Activated CD4-positive, alpha-beta T cell treated with anti-CD3 and anti-CD28 coated beads, Interleukin-2, amount 50 U/mL, for 48 hours (primary cell): ENCODE data around the gene SCAP.

Experiments used
- DNase-seq, 2 experiments: peaks; one replicate each; pipeline ENCODE4 v3.0.0-alpha.2; 2020

Gene SCAP

DNA sequence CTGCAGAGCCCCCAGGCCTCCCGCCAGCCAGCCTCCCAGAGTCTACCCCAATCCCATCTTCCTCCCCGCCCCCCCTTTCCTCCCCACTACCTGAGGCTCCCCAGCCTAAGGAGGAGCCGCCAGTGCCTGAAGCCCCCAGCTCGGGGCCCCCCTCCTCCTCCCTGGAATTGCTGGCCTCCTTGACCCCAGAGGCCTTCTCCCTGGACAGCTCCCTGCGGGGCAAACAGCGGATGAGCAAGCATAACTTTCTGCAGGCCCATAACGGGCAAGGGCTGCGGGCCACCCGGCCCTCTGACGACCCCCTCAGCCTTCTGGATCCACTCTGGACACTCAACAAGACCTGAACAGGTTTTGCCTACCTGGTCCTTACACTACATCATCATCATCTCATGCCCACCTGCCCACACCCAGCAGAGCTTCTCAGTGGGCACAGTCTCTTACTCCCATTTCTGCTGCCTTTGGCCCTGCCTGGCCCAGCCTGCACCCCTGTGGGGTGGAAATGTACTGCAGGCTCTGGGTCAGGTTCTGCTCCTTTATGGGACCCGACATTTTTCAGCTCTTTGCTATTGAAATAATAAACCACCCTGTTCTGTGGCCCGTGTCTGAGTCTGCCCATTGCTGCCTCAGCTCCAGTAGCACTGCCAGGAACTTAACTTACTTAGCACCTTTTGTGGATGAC is 62.8 kb downstream of the SCAP start:
- no peak for DNase-seq

DNA sequence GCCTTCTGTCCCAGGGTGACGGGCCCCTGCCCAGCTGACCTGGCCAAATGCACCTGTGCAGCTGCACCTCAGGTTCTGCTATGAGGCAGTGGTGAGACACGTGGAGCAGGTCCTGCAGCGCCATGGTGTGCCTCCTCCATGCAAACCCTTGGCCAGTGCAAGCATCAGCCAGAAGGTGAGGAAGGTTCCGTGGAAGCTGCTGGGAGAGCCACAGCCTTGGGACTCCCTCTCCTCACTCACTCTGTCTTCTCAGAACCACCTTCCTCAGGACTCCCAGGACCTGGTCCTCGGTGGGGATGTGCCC is 63.3 kb downstream of the SCAP start:
- no peak for DNase-seq

DNA sequence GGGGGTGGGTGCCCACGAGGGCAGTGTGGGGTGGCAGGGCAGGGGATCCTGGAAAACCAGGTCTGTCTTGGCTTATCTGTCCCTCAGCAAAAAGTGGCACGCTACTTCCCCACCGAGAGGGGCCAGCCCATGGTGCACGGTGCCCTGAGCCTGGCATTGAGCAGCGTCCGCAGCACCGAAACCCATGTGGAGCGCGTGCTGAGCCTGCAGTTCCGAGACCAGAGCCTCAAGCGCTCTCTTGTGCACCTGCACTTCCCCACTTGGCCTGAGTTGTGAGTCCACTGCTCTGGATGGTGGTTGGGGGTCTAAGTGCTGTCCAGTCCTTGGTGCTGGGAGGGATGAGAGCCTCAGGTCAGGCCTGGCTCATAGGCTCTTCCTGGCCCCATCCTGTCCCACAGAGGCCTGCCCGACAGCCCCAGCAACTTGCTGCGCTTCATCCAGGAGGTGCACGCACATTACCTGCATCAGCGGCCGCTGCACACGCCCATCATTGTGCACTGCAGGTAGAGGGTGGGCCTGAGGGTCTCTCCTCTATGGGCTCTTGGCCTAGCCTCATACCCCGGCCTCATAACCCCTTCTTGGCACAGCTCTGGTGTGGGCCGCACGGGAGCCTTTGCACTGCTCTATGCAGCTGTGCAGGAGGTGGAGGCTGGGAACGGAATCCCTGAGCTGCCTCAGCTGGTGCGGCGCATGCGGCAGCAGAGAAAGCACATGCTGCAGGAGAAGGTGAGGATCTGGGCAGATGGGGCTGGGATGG is 63.9 kb downstream of the SCAP start:
- no peak for DNase-seq

DNA sequence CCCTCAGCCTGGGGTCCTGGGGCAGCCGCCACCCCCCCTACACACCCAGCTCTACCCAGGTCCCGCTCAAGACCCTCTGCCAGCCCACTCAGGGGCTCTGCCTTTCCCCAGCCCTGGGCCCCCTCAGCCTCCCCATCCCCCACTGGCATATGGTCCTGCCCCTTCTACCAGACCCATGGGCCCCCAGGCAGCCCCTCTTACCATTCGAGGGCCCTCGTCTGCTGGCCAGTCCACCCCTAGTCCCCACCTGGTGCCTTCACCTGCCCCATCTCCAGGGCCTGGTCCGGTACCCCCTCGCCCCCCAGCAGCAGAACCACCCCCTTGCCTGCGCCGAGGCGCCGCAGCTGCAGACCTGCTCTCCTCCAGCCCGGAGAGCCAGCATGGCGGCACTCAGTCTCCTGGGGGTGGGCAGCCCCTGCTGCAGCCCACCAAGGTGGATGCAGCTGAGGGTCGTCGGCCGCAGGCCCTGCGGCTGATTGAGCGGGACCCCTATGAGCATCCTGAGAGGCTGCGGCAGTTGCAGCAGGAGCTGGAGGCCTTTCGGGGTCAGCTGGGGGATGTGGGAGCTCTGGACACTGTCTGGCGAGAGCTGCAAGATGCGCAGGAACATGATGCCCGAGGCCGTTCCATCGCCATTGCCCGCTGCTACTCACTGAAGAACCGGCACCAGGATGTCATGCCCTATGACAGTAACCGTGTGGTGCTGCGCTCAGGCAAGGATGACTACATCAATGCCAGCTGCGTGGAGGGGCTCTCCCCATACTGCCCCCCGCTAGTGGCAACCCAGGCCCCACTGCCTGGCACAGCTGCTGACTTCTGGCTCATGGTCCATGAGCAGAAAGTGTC is 64.7 kb downstream of the SCAP start:
- no peak for DNase-seq

DNA sequence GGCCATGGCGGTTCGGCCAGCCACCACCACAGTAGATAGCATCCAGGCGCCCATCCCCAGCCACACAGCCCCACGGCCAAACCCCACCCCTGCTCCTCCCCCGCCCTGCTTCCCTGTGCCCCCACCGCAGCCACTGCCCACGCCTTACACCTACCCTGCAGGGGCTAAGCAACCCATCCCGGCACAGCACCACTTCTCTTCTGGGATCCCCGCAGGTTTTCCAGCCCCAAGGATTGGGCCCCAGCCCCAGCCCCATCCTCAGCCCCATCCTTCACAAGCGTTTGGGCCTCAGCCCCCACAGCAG is 65.4 kb downstream of the SCAP start:
- DNase-seq = no peak

DNA sequence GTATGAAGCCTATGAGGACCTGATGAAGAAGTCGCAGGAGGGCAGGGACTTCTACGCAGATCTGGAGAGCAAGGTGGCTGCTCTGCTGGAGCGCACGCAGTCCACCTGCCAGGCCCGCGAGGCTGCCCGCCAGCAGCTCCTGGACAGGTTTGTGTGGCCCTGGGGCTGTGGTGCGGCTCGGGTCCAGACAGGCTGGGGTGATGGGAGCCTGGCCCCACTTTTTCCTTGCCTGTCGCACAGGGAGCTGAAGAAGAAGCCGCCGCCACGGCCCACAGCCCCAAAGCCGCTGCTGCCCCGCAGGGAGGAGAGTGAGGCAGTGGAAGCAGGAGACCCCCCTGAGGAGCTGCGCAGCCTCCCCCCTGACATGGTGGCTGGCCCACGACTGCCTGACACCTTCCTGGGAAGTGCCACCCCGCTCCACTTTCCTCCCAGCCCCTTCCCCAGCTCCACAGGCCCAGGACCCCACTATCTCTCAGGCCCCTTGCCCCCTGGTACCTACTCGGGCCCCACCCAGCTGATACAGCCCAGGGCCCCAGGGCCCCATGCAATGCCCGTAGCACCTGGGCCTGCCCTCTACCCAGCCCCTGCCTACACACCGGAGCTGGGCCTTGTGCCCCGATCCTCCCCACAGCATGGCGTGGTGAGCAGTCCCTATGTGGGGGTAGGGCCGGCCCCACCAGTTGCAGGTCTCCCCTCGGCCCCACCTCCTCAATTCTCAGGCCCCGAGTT is 65.9 kb downstream of the SCAP start:
- no peak for DNase-seq

DNA sequence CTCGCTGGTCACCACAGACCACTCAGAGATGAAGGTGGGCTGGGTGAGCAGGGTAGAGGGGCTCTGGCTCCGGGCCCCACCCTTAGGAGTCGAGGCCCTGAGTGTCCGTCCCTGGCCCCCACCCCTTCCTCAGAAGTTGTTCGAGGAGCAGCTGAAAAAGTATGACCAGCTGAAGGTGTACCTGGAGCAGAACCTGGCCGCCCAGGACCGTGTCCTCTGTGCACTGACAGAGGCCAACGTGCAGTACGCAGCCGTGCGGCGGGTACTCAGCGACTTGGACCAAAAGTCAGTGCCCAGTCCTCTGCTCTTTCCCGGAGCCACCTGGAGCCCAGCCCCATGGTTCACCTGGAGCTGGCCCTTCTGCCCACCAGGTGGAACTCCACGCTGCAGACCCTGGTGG is 66.5 kb downstream of the SCAP start:
- no peak for DNase-seq

DNA sequence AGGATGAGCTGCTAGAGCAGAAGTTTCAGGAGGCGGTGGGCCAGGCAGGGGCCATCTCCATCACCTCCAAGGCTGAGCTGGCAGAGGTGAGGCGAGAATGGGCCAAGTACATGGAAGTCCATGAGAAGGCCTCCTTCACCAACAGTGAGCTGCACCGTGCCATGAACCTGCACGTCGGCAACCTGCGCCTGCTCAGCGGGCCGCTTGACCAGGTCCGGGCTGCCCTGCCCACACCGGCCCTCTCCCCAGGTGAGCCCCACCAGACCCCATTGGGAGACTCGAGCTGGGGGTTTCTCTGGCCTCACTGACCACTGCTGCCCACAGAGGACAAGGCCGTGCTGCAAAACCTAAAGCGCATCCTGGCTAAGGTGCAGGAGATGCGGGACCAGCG is 66.9 kb downstream of the SCAP start:
- DNase-seq = no peak

DNA sequence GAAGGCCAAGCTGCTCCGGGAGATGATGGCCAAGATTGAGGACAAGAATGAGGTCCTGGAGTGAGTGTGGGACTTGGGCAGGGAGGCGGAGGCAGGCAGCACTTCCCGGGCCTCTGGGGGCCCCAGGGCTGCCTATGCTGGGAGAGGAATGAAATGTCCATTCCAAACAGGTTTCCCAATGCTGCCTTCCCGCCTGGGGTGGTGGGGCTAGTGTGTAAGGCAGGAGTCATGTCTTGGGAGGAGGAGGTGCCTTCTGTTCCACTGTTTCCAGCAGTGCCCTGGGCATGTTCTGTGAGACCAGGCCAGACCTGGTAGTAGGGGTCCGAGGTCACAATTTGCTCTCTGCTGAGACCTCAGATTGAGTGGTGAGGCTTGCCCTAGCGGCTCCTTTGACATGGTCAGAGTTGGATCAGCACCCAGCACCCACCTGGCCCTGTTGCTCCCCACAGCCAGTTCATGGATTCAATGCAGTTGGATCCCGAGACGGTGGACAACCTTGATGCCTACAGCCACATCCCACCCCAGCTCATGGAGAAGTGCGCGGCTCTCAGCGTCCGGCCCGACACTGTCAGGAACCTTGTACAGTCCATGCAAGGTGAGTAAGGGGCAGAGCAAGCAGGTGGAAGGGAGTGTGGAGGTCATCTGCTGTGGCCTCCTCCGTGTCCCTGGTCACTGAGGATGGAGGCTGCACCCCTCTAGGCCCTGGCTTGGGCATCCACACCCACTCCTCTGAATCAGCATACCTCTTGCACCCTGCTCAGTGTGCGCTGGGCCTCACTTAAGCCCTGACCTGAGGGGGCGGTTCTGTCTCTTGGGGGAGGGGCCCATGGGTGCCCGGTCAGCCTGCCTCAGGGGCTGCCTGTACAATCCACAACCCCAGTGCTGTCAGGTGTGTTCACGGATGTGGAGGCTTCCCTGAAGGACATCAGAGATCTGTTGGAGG is 67.6 kb downstream of the SCAP start:
- DNase-seq = no peak

DNA sequence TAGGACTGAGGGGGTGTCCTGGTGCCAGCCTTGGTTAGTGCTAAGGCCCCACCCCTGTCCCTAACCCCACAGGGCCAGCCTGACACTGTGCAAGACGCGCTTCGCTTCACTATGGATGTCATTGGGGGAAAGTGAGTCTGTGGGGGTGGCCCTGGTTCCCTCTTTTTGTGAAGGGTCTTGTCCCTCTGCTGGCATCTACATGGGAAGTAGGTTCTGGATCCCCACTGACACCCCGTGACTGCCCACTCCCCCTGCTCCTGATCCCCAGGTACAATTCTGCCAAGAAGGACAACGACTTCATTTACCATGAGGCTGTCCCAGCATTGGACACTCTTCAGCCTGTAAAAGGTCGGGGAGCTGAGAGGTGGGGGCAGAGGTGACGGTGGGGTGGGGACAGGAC is 68.5 kb downstream of the SCAP start:
- no peak for DNase-seq

DNA sequence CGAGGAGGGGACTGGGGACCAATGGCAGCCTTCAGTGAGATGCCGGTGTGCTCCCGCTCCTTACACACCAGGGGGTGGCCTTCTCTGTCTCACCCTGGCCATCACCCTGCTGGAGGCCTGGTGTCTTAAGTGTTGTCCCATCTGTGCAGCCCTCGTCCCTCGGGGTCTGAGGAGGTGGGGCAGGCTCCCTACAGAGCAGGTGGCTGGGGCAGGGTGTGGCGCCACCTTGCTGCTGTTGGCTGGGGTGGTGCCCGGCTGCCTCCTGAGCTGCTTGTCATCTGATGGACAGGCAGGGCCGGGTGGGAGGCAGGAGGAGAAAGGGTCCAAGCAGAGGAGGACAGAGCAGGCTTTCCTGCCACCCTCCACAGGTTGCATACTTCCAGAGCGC is 69.0 kb downstream of the SCAP start:
- no peak for DNase-seq

DNA sequence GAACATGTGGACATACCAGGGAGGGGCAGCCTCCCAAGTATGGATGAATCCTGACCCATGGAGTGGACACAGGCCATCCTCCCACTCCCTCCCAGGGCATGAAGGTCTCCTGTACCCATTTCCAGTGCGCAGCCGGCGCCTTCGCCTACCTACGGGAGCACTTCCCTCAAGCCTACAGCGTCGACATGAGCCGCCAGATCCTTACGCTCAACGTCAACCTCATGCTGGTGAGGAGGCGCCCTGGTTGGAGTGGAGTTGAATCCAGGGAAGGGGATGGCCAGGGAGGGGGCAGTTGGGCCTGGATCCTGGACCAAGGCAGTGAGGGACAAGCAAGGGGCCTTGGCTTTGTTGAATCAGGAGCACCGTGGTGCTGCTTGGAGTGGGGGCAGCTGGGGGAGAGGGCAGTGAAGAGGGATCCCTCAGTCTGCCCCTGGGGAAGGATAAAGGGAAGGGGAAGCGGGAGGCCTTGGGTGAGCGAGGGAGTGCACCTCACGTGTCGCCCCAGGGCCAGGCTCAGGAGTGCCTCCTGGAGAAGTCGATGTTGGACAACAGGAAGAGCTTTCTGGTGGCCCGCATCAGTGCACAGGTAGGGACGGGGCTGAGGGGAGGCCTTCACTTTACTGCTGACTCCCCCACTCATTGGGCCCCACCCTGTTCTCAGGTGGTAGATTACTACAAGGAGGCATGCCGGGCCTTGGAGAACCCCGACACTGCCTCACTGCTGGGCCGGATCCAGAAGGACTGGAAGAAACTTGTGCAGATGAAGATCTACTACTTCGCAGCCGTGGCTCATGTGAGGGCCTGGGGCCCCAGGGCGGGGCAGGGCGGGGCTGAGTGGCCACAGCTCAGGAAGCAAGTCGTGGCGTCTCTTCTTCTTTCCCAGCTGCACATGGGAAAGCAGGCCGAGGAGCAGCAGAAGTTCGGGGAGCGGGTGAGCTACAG is 69.7 kb downstream of the SCAP start:
- DNase-seq = no peak

DNA sequence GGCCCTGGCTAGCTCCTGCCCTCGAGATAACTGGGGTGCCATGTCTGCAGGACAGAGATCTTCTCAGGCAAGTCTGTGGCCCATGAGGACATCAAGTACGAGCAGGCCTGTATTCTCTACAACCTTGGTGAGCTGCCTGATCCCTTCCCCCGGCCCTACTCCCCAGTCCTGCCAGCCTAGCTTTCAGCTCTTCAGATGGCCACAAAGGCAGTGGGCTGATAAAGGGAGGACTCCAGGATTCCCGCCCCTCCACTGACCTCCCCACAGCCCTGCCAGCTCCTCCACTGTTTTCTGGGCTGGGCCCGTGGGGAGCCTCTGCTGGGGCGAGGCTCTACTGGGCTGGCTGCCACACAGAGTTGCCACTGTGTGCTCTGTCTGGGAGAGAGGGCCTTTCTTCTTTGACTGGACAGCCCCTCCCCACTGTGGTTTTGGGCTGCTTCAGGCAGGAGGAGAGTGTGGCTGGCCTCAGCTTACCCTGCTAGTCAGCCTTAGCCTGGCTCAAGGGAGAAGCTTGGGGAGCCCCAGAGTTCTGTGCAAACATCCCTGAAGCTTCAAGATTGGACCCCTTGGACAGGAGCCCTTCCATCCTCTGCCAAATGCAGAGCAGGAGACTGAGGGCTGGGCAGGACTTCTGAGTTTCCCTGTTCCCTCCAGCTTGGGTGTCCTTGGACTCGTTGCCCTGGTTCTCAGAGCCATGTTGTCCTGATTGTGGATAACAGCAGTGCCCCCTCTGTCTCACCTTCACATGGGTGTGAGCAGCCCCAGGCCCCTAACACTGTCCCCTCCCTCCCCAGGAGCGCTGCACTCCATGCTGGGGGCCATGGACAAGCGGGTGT is 70.6 kb downstream of the SCAP start:
- no peak for DNase-seq

DNA sequence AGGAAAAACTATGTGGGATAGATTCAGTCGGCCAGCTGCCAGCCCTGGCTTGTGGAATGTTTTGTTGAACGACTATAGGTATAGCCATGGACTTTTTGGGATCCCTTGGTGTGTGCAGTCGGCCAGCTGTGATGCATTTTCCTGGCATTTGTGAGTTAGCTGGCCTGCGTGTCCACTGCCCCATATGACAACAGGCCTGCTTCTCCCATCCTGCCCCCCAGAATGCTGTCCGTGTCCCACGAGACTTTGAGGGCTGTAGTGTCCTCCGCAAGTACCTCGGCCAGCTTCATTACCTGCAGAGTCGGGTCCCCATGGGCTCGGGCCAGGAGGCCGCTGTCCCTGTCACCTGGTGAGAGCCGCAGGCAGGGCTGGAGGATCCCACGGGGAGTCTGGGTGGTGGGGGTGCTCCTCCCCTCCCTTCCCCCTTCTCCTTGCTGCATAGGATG is 71.3 kb downstream of the SCAP start:
- no peak for DNase-seq

DNA sequence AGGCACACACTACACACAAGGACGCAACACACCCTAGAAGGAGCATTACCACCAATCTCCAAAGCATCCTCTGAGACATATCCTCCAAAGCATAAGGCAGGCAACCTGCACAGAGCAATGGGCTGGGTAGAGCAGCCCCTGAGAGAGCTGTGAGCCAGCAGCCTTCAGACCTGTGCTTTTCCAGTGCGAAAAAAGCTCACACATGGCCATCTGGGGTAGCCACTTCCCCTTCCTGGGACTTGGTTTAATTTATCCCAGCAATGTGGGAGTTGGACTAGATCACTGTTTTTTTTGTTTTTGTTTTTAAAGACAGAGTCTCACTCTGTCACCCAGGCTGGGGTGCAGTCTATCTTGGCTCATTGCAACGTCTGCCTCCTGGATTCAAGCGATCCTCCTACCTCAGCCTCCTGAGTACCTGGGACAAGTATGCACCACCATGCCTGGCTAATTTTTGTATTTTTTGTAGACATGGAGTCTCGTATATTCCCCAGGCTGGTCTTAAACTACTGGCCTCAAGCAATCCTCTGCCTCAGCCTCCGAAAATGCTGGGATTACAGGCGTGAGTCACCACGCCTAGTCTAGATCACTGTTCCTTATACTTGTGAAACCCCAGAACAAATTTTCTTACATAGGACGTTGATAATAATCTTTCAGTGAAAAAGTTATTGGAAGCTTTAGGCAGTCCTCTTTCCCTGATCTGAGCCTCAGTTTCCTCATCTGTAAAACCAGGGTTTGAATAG is 76.0 kb downstream of the SCAP start:
- no peak for DNase-seq

DNA sequence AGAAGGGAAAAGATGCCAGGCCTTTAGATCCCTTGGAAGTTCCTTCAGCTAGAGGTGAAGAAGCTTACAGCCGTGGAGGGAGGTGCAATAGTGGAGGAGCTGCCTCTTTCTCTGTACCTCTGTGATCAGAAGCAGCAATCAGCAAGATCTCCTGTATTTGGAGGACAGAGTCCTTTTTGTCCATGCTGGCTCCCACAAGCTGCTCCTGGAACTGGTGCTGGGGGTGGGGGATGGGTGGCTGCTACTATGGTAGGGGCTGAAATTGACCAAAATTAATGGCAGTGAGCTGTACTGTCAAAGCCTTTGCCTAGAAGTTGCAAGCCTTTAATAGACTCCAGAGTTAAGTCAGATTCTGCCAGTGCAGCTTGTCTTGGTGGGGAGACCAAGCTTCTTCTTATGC is 76.7 kb downstream of the SCAP start:
- no peak for DNase-seq

DNA sequence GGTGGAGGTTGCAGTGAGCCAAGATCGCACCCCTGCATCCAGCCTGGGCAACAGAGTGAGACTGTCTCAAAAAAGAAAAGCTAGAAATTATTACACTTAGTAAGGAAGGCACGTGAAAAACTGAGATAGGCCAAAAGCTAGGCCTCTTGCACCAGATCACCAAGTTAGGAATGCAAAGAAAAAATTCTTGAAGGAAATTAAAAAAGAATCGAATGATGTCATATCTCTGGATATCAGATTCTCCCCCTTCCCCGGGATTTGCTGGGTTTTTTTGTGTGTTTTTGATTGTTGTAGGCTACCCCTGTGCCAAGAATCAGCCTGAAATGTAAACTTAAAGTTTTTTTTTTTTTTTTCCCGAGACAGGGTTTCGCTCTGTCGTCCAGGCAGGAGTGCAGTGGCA is 77.5 kb downstream of the SCAP start:
- DNase-seq = no peak

DNA sequence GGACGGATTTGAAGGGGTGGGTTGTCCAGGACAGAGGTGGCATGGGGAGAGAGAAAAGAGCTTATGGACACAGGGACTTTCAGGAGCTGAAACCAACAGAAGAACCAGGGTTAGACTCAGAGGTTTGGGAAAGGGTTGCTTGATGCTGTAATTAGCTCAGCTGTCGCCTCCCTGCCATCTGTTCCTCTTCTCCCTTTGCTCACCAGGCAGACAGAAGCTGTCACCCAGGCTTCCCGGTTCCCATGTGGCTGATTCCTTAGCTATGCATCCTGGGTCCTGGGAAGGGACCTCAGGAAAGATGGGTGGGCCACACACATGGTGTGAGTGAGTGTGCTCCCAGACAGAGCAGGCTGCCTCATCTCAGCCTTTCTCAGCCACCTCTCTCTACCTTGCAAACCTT is 80.9 kb downstream of the SCAP start:
- no peak for DNase-seq

DNA sequence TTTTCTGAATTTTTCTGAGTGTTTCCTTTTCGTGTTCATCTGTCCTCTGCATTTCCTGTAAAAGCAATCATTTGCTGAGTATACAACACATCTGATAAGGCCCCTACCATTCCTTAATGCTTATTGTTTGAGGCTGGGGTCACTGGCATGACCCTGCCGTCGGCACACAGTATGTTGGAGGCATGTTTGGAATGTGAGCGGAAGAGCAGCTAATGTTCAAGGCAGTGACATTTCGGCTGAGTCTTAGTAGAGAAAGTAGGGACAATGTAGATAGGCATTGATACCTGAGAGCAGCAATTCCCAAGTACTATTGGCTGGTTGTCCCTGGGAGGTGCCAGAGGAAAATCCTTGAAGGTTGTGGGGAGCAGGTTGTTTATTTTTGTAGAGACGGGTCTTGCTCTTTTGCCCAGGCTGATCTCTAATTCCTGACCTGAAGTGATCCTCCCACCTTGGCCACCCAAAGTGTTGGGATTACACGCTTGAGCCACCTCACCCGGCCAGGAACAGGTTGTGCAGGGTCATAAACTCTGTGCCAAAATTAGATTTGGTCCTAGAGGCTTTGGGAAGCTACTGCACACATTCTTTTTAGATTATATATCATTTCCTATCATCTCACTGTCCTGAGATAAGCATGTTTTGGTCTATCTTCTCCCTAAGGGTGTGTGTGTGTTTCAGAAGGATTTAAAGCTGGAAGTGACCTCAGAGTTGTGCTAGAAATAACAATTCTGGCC is 81.4 kb downstream of the SCAP start:
- no peak for DNase-seq
